Peyer's patch (tissue), 4 donors: ENCODE results near the gene CYS1.

Source experiments
- POLR2A ChIP-seq, 2 donors: fragments of 450-650 bp; IDR thresholded peaks; one replicate each; pipeline ENCODE4 v1.5.1; 2017; ENCODE audit warnings: antibody characterized with exemption in 2 of 2, mild to moderate bottlenecking in 2 of 2, moderate library complexity in 2 of 2
- TF ChIP-seq, protein P1 (sequence below), 6 experiments: fragments of 450-650 bp in 4 of 6; fragments of 200-600 bp in 2 of 6; sonication (generic) in 1 of 6; IDR thresholded peaks; one replicate each; pipeline ENCODE4 v1.5.1; 2017 to 2019; ENCODE audit warnings: antibody characterized with exemption in 6 of 6, mild to moderate bottlenecking in 3 of 6, moderate library complexity in 1 of 6

- TF ChIP-seq, protein P1, sequence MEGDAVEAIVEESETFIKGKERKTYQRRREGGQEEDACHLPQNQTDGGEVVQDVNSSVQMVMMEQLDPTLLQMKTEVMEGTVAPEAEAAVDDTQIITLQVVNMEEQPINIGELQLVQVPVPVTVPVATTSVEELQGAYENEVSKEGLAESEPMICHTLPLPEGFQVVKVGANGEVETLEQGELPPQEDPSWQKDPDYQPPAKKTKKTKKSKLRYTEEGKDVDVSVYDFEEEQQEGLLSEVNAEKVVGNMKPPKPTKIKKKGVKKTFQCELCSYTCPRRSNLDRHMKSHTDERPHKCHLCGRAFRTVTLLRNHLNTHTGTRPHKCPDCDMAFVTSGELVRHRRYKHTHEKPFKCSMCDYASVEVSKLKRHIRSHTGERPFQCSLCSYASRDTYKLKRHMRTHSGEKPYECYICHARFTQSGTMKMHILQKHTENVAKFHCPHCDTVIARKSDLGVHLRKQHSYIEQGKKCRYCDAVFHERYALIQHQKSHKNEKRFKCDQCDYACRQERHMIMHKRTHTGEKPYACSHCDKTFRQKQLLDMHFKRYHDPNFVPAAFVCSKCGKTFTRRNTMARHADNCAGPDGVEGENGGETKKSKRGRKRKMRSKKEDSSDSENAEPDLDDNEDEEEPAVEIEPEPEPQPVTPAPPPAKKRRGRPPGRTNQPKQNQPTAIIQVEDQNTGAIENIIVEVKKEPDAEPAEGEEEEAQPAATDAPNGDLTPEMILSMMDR (IDR thresholded peaks at IDR 0.05), result no peak
- no peak for TF ChIP-seq POLR2A (IDR thresholded peaks at IDR 0.05)
Measured at GRCh38 chr2:10123281-10123680, 43.1 kb upstream of the CYS1 start.
